HEK293T (cell line): ENCODE data around the gene CD320.

Experiments used
- CTCF ChIA-PET: fragments of 350-600 bp; formaldehyde crosslinking; extraction: SDS; loops from one replicate; lab custom pipeline; 2021; ENCODE audit warnings: antibody characterized with exemption, inconsistent platforms; lab: Yijun Ruan, JAX
- POLR2A ChIA-PET: fragments of 350-600 bp; formaldehyde crosslinking; extraction: SDS; loops from one replicate; lab custom pipeline; 2020; ENCODE audit warnings: antibody characterized with exemption, inconsistent platforms; lab: Yijun Ruan, JAX
- DNase-seq: peaks from one replicate; pipeline ENCODE4 v3.0.0; 2012; ENCODE audit warnings: mixed read lengths; ENCODE audit errors: extremely low spot score
- ARNT ChIP-seq: fragments of 450-650 bp; IDR thresholded peaks from 2 replicates; pipeline ENCODE4 v1.6.1; 2017; ENCODE audit warnings: mild to moderate bottlenecking
- BHLHE40 ChIP-seq: fragments of 450-650 bp; IDR thresholded peaks from 2 replicates; pipeline ENCODE4 v1.6.1; 2016; ENCODE audit warnings: mild to moderate bottlenecking, moderate library complexity, borderline replicate concordance
- CTBP1 ChIP-seq: fragments of 450-650 bp; IDR thresholded peaks from 2 replicates; pipeline ENCODE4 v1.6.1; 2016; ENCODE audit warnings: borderline replicate concordance
- ELF4 ChIP-seq: fragments of 450-650 bp; IDR thresholded peaks from 2 replicates; pipeline ENCODE4 v1.6.1; 2017; ENCODE audit warnings: antibody characterized with exemption
- FOXA1 ChIP-seq: fragments of 450-650 bp; IDR thresholded peaks from 2 replicates; pipeline ENCODE4 v1.6.1; 2016; ENCODE audit warnings: mild to moderate bottlenecking
- FOXK2 ChIP-seq: fragments of 450-650 bp; IDR thresholded peaks from 2 replicates; pipeline ENCODE4 v1.6.1; 2016; ENCODE audit warnings: mild to moderate bottlenecking
- FOXM1 ChIP-seq: fragments of 450-650 bp; IDR thresholded peaks from 2 replicates; pipeline ENCODE4 v1.6.1; 2017; ENCODE audit warnings: mild to moderate bottlenecking, borderline replicate concordance
- HDGF ChIP-seq: fragments of 450-650 bp; IDR thresholded peaks from 2 replicates; pipeline ENCODE4 v1.6.1; 2017; ENCODE audit warnings: antibody characterized with exemption, borderline replicate concordance
- L3MBTL2 ChIP-seq: fragments of 450-650 bp; conservative IDR thresholded peaks from 2 replicates; pipeline ENCODE4 v1.6.1; 2016; ENCODE audit warnings: mild to moderate bottlenecking
- LEF1 ChIP-seq: fragments of 450-650 bp; IDR thresholded peaks from 2 replicates; pipeline ENCODE4 v1.6.1; 2017; ENCODE audit warnings: mild to moderate bottlenecking, borderline replicate concordance
- NFRKB ChIP-seq: fragments of 450-650 bp; IDR thresholded peaks from 2 replicates; pipeline ENCODE4 v1.6.1; 2016; ENCODE audit warnings: mild to moderate bottlenecking, moderate library complexity
- SP1 ChIP-seq: fragments of 450-650 bp; IDR thresholded peaks from 2 replicates; pipeline ENCODE4 v1.6.1; 2017
- SUZ12 ChIP-seq: fragments of 450-650 bp; IDR thresholded peaks from 2 replicates; pipeline ENCODE4 v1.6.1; 2016; ENCODE audit warnings: mild to moderate bottlenecking
- TARDBP ChIP-seq: fragments of 450-650 bp; IDR thresholded peaks from 2 replicates; pipeline ENCODE4 v1.6.1; 2016
- ZNF384 ChIP-seq: fragments of 450-650 bp; IDR thresholded peaks from 2 replicates; pipeline ENCODE4 v1.6.1; 2016
- TF ChIP-seq, protein P1 (sequence below): fragments of 450-650 bp; IDR thresholded peaks from 2 replicates; pipeline ENCODE4 v1.6.1; 2016

Gene CD320

DNA sequence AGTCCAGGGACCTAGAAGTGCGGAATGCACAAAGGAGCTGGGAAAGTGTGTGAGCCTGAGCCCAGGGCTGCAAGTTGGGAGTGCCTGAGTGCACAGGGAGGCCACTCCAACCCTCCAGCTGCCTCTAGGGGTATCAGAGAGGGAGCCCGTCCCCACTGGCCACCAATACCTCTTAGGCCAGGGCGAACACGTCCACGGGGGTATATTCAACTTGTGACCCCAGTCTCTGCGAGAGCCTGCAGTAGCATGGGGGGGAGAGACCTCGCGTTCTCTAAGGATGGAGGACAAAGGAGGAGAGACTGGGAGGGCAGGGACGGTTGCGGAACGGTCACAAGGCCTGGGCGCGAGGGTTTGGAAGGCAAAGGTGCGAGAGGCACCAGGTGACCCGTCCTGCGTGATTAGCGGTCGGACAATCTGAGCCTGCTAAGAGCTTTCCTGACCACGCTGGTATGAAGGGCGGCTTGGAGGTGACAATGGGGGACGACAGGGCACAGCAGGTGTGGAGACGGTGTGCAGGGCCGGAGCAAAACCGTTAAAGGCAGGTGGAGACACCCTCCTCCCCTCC, 676 bp downstream of the CD320 start:
- POLR2A ChIA-PET: interaction anchor here (1.3 kb wide), 1 partner anchor 14 kb away, joined by 3 read pairs; the partner anchor contains the start of genes NDUFA7 and RPS28
- no peak for DNase-seq
- CTCF ChIA-PET: no interaction called here
- no peak for TF ChIP-seq TARDBP
- TF ChIP-seq SP1: no peak
- no peak for TF ChIP-seq LEF1
- no peak for TF ChIP-seq L3MBTL2
- TF ChIP-seq NFRKB: no peak
- TF ChIP-seq BHLHE40: no peak
- no peak for TF ChIP-seq SUZ12
- no peak for TF ChIP-seq FOXM1
- no peak for TF ChIP-seq ELF4
- no peak for TF ChIP-seq ARNT
- TF ChIP-seq CTBP1: no peak
- TF ChIP-seq ZNF384: no peak
- no peak for TF ChIP-seq FOXK2
- TF ChIP-seq, protein P1, sequence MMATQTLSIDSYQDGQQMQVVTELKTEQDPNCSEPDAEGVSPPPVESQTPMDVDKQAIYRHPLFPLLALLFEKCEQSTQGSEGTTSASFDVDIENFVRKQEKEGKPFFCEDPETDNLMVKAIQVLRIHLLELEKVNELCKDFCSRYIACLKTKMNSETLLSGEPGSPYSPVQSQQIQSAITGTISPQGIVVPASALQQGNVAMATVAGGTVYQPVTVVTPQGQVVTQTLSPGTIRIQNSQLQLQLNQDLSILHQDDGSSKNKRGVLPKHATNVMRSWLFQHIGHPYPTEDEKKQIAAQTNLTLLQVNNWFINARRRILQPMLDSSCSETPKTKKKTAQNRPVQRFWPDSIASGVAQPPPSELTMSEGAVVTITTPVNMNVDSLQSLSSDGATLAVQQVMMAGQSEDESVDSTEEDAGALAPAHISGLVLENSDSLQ: no peak
- TF ChIP-seq FOXA1: no peak
- no peak for TF ChIP-seq HDGF

DNA sequence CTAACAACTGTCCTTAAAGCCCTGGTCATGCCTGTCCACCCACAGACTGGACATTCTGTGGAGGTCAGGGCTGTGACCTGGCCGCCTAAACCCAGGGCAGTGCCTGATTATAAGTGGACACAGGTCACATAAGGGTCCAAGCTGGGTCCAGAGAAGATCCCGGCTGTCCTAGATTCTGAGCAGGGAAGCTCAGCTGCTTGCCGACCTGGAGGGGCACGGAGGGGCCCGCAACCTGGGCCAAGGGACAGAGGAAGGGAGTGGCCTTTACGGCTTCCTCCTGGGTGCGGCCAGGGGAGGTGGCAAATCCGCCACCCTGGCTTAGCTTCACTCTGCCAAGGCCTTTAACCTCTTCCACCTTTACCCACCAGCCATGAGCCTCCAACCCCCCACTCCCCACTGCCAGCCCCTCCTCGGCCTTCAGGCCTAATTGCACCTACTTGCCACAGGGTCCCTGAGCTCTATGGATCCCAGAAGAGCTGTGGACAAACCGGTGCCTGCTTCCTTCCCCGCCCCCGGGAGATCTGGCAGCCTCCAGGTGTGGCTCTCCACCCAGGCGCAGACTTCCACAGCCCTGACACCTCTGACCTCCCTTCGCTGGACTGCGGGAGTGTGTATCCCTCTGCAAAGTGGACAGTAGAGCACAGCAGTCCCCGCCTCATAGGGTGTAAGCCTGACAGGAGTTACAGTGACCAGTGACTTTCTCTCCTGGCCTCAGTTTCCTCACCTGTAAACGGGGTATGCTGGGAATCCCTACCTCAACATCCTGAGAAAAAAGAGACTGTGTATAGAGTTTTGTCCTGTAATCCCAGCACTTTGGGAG, 1.7 kb downstream of the CD320 start:
- no peak for DNase-seq
- POLR2A ChIA-PET: interaction anchor here (1.3 kb wide), 1 partner anchor 15 kb away, joined by 3 read pairs; the partner anchor contains the start of genes NDUFA7 and RPS28
- no peak for TF ChIP-seq ZNF384
- TF ChIP-seq, protein P1: no peak
- TF ChIP-seq L3MBTL2: no peak
- TF ChIP-seq LEF1: no peak
- CTCF ChIA-PET: no interaction called here

DNA sequence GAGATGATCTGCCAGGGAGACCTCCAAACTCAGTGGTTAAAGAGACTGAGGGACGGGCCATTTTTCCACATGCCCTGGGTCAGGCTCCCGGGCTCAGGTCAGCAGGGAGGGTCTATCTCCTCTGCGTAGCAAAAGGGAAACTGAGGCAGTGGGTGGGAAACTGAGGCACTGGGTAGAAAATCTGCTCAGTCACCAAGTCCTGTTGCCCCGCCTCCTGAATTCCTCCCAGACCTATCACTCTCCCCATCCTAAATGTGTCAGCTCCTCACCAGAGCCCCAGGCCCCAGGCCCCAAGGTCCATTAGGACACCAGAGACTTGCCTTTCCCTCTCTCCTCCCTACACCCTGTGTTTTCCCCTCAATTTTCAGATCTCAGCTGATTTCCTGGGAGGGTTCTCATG, 2.4 kb downstream of the CD320 start:
- CTCF ChIA-PET: no interaction called here

DNA sequence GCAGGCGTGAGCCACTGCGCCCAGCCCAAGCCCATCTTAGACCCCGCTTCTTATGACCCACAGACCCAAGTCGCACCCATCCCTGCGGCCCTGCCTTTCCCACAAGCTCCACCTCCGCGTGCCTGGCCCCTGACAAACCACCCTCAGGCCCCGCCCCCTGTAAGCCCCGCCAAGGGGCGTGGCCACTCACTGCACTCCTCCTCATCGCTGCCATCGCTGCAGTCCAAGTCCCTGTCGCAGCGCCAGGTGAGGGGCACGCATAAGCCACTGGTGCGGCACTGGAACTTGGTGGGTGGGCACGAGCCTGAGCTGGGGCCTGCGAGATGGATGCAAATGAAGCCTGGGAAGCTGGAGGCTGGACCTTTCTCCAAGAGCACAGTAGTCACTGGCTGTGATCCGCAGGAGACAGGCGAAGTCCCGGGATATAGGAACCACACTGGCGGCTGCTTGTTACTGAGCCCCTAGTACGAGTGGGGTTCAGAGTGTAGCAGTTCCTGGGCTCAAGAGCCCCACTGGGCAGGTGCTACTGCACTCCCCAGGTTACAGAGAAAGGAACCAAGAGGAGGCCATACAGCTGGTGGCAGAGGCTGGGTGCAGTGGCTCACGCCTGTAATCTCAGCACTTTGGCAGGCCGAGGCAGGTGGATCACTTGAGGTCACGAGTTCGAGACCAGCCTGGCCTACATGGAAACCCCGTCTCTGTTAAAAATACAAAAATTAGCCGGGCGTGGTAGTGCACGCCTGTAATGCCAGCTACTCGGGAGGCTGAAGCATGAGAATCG, 3.1 kb downstream of the CD320 start:
- TF ChIP-seq FOXA1: no peak
- no peak for TF ChIP-seq BHLHE40
- no peak for TF ChIP-seq ZNF384
- TF ChIP-seq NFRKB: no peak
- TF ChIP-seq SUZ12: no peak
- no peak for TF ChIP-seq FOXK2
- TF ChIP-seq ARNT: no peak
- no peak for TF ChIP-seq FOXM1
- TF ChIP-seq L3MBTL2: no peak
- no peak for TF ChIP-seq HDGF
- TF ChIP-seq TARDBP: no peak
- TF ChIP-seq SP1: no peak
- TF ChIP-seq, protein P1: no peak
- POLR2A ChIA-PET: interaction anchor here (1.0 to 1.4 kb wide), 2 partner anchors 16 to 18 kb away, joined by 4 to 5 read pairs; partner anchors contain the start of genes NDUFA7 and RPS28
- peak; percentile 80 for DNase-seq
- CTCF ChIA-PET: no interaction called here

More for the DNA sequence above, 2.4 kb downstream of the CD320 start:
- POLR2A ChIA-PET: no interaction called here
- no peak for DNase-seq
- TF ChIP-seq ZNF384 (no peak), L3MBTL2 (no peak), CTBP1 (no peak), FOXK2 (no peak), BHLHE40 (no peak), SUZ12 (no peak), NFRKB (no peak), ELF4 (no peak), HDGF (no peak), ARNT (no peak), SP1 (no peak)

DNA sequence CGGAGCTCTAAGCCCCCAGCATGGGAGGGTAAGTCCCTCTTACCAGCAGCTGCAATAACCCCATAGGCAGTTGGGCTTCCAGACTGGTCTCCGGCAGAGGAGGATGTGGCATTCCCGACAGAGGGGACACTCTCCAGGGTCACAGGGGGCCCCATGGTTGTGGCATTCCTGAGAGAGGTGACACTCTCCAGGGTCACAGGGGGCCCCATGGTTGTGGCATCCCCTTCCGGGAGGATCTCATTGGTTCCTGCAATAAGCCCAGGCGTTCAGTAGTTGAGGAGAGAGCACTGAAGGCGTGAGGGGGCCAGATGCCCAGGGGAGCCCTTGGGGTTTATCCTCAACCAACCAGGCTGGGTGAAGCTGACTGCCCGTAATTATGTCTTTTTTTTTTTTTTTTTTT, 5.4 kb downstream of the CD320 start:
- no peak for DNase-seq
- POLR2A ChIA-PET: no interaction called here
- TF ChIP-seq, protein P1: no peak
- TF ChIP-seq ARNT: no peak
- TF ChIP-seq SUZ12: no peak
- TF ChIP-seq TARDBP: no peak
- no peak for TF ChIP-seq BHLHE40
- no peak for TF ChIP-seq SP1
- TF ChIP-seq FOXM1: no peak
- TF ChIP-seq CTBP1: no peak
- no peak for TF ChIP-seq ZNF384
- no peak for TF ChIP-seq LEF1
- TF ChIP-seq NFRKB: no peak
- no peak for TF ChIP-seq L3MBTL2
- CTCF ChIA-PET: no interaction called here
